ENCODE measurements around the gene ATXN7L1. TPM values are rescaled to one million over a fixed set of nuclear protein-coding genes. Genes with fewer than 3 reads are reported as not detected.

The ATXN7L1 gene
- total RNA-seq, 1 experiment from 2014 or later, result 38.5 TPM

GRCh38 chr7:105831302-105831620 is 45.1 kb downstream of the ATXN7L1 start:
- no peak for TF ChIP-seq ELF4 (CRISPR knock-in tag; IDR thresholded peaks at IDR 0.05; ENCODE audit: low read depth)
- TF ChIP-seq ARID4B (CRISPR knock-in tag; IDR thresholded peaks at IDR 0.05; ENCODE audit: borderline replicate concordance), result no peak
- peaks cover 58% of the 10 kb centered on the region for H3K4me1 Mint-ChIP-seq
- no peak overlapping the region for H3K4me3 Mint-ChIP-seq
- no peaks in the 10 kb centered on the region for H3K9me3 Mint-ChIP-seq
- ChIA-PET POLR2A (no interaction called here), CTCF (no interaction called here)
- no peaks in the 10 kb centered on the region for H3K27me3 Mint-ChIP-seq (ENCODE audit: low read depth)
- H3K36me3 Mint-ChIP-seq, result peaks cover 5% of the 10 kb centered on the region; the same call in 1 of the 2 replicates
- DNase-seq (ENCODE audit: low spot score), result no peak
- ATAC-seq, result no peak
- no peak overlapping the region for H3K27ac Mint-ChIP-seq

DNA sequence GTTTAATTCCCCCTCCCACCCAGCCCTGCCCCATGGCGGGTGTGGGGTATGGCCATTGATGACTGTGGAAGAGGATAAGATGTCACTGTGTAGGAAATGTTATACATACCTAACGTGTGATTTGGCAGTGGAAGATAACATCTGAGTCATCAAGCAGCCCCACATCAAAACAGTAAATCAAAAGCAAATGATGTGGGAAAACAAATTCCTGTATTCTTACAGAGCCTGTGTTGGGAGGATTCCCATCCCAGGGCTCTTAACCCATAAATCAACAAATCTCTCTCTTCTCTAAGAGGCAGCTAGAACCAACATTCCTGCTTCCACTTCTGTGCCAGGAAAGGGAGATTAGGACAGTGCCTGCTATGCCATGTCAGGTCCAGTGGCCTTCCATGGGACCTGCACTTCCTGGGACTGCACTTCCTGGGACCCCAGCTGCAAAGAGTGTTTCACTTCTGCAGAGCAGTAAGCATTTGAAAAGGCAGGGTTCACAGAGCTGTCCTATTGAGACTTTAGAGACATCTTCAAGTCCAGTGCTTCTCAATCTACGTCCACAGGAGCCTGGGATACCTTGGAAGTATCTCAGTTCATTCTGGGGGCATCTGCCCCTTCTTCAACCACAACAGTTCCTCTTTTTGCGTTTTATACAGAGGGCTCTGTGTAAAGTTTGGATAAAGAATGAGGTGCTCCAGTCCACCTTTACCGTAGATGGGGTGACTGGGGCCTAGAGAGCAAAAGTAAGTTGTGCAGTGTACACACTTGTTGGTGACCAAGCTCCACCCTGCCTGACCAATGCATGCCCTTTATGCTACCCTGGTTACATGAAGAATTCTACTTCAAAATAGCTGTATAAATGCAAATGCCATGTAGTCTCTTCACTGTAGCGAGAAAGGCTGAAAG is 45.7 kb downstream of the ATXN7L1 start:
- Mint-ChIP-seq H3K9me3 (no peaks in the 10 kb centered on the region), H3K27ac (no peak overlapping the region), H3K4me1 (peaks cover 52% of the 10 kb centered on the region), H3K36me3 (peaks cover 5% of the 10 kb centered on the region; the same call in 1 of the 2 replicates), H3K27me3 (ENCODE audit: low read depth) (no peaks in the 10 kb centered on the region), H3K4me3 (no peak overlapping the region)
- ChIA-PET CTCF (interaction anchor here (1.2 to 1.4 kb wide), 2 partner anchors 66 to 174 kb away, joined by 3 read pairs; no protein-coding TSS in a partner anchor), POLR2A (no interaction called here)
- peak; percentile 21; the same call in 1 of the 2 replicates for ATAC-seq
- TF ChIP-seq ZNF423 (CRISPR knock-in tag; IDR thresholded peaks at IDR 0.05) (no peak), MYBL2 (CRISPR knock-in tag; IDR thresholded peaks at IDR 0.05) (no peak), FOXP4 (CRISPR knock-in tag; IDR thresholded peaks at IDR 0.05) (no peak), ZNF281 (CRISPR knock-in tag; IDR thresholded peaks at IDR 0.05) (no peak), ZNF263 (CRISPR knock-in tag; IDR thresholded peaks at IDR 0.05; ENCODE audit: low read depth) (no peak), NFE2L1 (CRISPR knock-in tag; IDR thresholded peaks at IDR 0.05) (no peak), ZNF138 (CRISPR knock-in tag; conservative IDR thresholded peaks at IDR 0.05) (no peak), MAX (CRISPR knock-in tag; IDR thresholded peaks at IDR 0.05) (no peak), RELA (CRISPR knock-in tag; IDR thresholded peaks at IDR 0.05; ENCODE audit: borderline replicate concordance) (no peak), NR2C2 (CRISPR knock-in tag; IDR thresholded peaks at IDR 0.05) (no peak), KAT7 (CRISPR knock-in tag; IDR thresholded peaks at IDR 0.05; ENCODE audit: borderline replicate concordance) (no peak), NFYB (CRISPR knock-in tag; conservative IDR thresholded peaks at IDR 0.05; ENCODE audit: low read depth) (no peak), FOXJ3 (CRISPR knock-in tag; IDR thresholded peaks at IDR 0.05; ENCODE audit: borderline replicate concordance) (no peak), ATF1 (CRISPR knock-in tag; IDR thresholded peaks at IDR 0.05) (no peak)
- TF ChIP-seq, protein P1, sequence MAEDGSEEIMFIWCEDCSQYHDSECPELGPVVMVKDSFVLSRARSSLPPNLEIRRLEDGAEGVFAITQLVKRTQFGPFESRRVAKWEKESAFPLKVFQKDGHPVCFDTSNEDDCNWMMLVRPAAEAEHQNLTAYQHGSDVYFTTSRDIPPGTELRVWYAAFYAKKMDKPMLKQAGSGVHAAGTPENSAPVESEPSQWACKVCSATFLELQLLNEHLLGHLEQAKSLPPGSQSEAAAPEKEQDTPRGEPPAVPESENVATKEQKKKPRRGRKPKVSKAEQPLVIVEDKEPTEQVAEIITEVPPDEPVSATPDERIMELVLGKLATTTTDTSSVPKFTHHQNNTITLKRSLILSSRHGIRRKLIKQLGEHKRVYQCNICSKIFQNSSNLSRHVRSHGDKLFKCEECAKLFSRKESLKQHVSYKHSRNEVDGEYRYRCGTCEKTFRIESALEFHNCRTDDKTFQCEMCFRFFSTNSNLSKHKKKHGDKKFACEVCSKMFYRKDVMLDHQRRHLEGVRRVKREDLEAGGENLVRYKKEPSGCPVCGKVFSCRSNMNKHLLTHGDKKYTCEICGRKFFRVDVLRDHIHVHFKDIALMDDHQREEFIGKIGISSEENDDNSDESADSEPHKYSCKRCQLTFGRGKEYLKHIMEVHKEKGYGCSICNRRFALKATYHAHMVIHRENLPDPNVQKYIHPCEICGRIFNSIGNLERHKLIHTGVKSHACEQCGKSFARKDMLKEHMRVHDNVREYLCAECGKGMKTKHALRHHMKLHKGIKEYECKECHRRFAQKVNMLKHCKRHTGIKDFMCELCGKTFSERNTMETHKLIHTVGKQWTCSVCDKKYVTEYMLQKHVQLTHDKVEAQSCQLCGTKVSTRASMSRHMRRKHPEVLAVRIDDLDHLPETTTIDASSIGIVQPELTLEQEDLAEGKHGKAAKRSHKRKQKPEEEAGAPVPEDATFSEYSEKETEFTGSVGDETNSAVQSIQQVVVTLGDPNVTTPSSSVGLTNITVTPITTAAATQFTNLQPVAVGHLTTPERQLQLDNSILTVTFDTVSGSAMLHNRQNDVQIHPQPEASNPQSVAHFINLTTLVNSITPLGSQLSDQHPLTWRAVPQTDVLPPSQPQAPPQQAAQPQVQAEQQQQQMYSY (CRISPR knock-in tag; IDR thresholded peaks at IDR 0.05), result no peak
- TF ChIP-seq, protein P2, sequence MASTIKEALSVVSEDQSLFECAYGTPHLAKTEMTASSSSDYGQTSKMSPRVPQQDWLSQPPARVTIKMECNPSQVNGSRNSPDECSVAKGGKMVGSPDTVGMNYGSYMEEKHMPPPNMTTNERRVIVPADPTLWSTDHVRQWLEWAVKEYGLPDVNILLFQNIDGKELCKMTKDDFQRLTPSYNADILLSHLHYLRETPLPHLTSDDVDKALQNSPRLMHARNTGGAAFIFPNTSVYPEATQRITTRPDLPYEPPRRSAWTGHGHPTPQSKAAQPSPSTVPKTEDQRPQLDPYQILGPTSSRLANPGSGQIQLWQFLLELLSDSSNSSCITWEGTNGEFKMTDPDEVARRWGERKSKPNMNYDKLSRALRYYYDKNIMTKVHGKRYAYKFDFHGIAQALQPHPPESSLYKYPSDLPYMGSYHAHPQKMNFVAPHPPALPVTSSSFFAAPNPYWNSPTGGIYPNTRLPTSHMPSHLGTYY (CRISPR knock-in tag; IDR thresholded peaks at IDR 0.05), result no peak
- DNase-seq (ENCODE audit: low spot score), result no peak
